Heart left ventricle (tissue), 13 donors: Measurements from ENCODE around the gene SERPINF2.

Source experiments
- POLR2A ChIP-seq, 2 donors: fragments of 450-650 bp; IDR thresholded peaks; one replicate each; pipeline ENCODE4 v1.6.1; 2017; ENCODE audit warnings: antibody characterized with exemption in 2 of 2, mild to moderate bottlenecking in 2 of 2, moderate library complexity in 2 of 2
- TF ChIP-seq, protein P1 (sequence below), 12 donors: fragments of 200-600 bp; sonication (generic) in 4 of 12; IDR thresholded peaks; one replicate each; pipeline versions ENCODE4 v1.5.0 to v1.8.0; 2018 to 2022; ENCODE audit warnings: antibody characterized with exemption in 12 of 12, mild to moderate bottlenecking in 5 of 12
- donor health status: ischemic (EF 13 %, LVEDD 7.1; RV severe dilation, severe dysfunction).
- donor health status: DM: no; HTN: yes; CAD: no.
- donor health status: DM: no; HTN: no; CAD: no.
- donor health status: ischemic (EF 25% LVEDD 6.9; RV normal size, moderate dysfunction).
- donor health status: ischemic (EF 25% LVEDD 5.7; RV mildly dilated, moderate dysfunction).
- donor health status: ischemic (EF 35%, LVEDD 5.7; RV mildly dilated, moderate dysfunction).
- donor health status: nonischemic (EF 11% LVEDD 7.7; RV severe dilation, severe dysfunction).
- donor health status: DM: yes; HTN: yes; CAD: no.
- donor health status: PGD.
- donor health status: ischemic (EF 29% LVEDD 5.4; RV normal size, mild dysfunction).
- donor health status: nonischemic (EF 23%, LVEDD 6.1; RV moderate dilation, normal function).

DNA sequence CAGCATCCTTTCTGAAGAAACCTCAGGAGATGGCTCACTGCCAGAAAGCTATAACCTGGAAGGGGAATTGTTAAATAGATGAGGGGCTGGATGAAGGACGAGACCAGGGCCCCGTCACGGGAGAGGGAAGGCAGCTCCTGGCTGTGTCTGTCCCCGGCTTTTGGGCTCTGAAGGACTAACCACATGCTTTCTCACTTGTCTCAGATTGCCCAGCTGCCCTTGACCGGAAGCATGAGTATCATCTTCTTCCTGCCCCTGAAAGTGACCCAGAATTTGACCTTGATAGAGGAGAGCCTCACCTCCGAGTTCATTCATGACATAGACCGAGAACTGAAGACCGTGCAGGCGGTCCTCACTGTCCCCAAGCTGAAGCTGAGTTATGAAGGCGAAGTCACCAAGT lies 33.7 kb downstream of the SERPINF2 start:
- TF ChIP-seq, protein P1, sequence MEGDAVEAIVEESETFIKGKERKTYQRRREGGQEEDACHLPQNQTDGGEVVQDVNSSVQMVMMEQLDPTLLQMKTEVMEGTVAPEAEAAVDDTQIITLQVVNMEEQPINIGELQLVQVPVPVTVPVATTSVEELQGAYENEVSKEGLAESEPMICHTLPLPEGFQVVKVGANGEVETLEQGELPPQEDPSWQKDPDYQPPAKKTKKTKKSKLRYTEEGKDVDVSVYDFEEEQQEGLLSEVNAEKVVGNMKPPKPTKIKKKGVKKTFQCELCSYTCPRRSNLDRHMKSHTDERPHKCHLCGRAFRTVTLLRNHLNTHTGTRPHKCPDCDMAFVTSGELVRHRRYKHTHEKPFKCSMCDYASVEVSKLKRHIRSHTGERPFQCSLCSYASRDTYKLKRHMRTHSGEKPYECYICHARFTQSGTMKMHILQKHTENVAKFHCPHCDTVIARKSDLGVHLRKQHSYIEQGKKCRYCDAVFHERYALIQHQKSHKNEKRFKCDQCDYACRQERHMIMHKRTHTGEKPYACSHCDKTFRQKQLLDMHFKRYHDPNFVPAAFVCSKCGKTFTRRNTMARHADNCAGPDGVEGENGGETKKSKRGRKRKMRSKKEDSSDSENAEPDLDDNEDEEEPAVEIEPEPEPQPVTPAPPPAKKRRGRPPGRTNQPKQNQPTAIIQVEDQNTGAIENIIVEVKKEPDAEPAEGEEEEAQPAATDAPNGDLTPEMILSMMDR (IDR thresholded peaks at IDR 0.05) = no peak
- no peak for TF ChIP-seq POLR2A (IDR thresholded peaks at IDR 0.05)
